ENCODE data around the gene FUBP3. TPM values are rescaled to one million over a fixed set of nuclear protein-coding genes. Genes with fewer than 3 reads are reported as not detected.

The FUBP3 gene
- total RNA-seq, 4 donors from 2014 or later, result 26.5 to 147 (median 33.7) TPM

- H3K4me3 ChIP-seq, result no peak overlapping the region
- peaks cover 51% of the 10 kb centered on the region for H3K36me3 ChIP-seq
- no peak overlapping the region for H3K27ac ChIP-seq
- DNase-seq (ENCODE audit: low spot score in 2 of 2), result no peak
- no peaks in the 10 kb centered on the region for H3K9me3 ChIP-seq
- no peaks in the 10 kb centered on the region for H3K27me3 ChIP-seq
- 81% methylated on average over 2 of the region's 2 CpGs for WGBS
- TF ChIP-seq EP300 (IDR thresholded peaks at IDR 0.05), result no peak
- TF ChIP-seq POLR2AphosphoS5 (IDR thresholded peaks at IDR 0.05), result no peak
- TF ChIP-seq POLR2A (IDR thresholded peaks at IDR 0.05), result no peak
- TF ChIP-seq, protein P1, sequence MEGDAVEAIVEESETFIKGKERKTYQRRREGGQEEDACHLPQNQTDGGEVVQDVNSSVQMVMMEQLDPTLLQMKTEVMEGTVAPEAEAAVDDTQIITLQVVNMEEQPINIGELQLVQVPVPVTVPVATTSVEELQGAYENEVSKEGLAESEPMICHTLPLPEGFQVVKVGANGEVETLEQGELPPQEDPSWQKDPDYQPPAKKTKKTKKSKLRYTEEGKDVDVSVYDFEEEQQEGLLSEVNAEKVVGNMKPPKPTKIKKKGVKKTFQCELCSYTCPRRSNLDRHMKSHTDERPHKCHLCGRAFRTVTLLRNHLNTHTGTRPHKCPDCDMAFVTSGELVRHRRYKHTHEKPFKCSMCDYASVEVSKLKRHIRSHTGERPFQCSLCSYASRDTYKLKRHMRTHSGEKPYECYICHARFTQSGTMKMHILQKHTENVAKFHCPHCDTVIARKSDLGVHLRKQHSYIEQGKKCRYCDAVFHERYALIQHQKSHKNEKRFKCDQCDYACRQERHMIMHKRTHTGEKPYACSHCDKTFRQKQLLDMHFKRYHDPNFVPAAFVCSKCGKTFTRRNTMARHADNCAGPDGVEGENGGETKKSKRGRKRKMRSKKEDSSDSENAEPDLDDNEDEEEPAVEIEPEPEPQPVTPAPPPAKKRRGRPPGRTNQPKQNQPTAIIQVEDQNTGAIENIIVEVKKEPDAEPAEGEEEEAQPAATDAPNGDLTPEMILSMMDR (IDR thresholded peaks at IDR 0.05), result no peak
- no peaks in the 10 kb centered on the region for H3K4me1 ChIP-seq
Measured at GRCh38 chr9:130601100-130601499, 21.7 kb downstream of the FUBP3 start.

GRCh38 chr9:130604295-130604694, 24.9 kb downstream of the FUBP3 start:
- TF ChIP-seq POLR2AphosphoS5 (IDR thresholded peaks at IDR 0.05), result no peak
- H3K36me3 ChIP-seq, result peaks cover 31% of the 10 kb centered on the region

GRCh38 chr9:130606887-130607600, 27.7 kb downstream of the FUBP3 start:
- peaks cover 3% of the 10 kb centered on the region for H3K4me1 ChIP-seq
- WGBS, result 57% methylated on average over 8 of the region's 8 CpGs
- no peak overlapping the region for H3K27ac ChIP-seq
- no peak overlapping the region for H3K4me3 ChIP-seq
- H3K27me3 ChIP-seq, result no peaks in the 10 kb centered on the region
- DNase-seq (ENCODE audit: low spot score in 2 of 2), result no peak
- H3K36me3 ChIP-seq, result peaks cover 23% of the 10 kb centered on the region
- TF ChIP-seq POLR2AphosphoS5 (IDR thresholded peaks at IDR 0.05) (no peak), POLR2A (IDR thresholded peaks at IDR 0.05) (no peak), EP300 (IDR thresholded peaks at IDR 0.05) (no peak)
- TF ChIP-seq, protein P1 (IDR thresholded peaks at IDR 0.05), result no peak
- H3K9me3 ChIP-seq, result no peaks in the 10 kb centered on the region

More at GRCh38 chr9:130604295-130604694, 24.9 kb downstream of the FUBP3 start:
- H3K4me3 ChIP-seq, result no peak overlapping the region
- no peak for DNase-seq (ENCODE audit: low spot score in 2 of 2)
- H3K27me3 ChIP-seq, result no peaks in the 10 kb centered on the region
- peaks cover 3% of the 10 kb centered on the region for H3K4me1 ChIP-seq
- H3K27ac ChIP-seq, result no peak overlapping the region
- H3K9me3 ChIP-seq, result no peaks in the 10 kb centered on the region
- 93% methylated on average over 3 of the region's 3 CpGs for WGBS

GRCh38 chr9:130607640-130608420, 28.5 kb downstream of the FUBP3 start:
- no peak for DNase-seq (ENCODE audit: low spot score in 2 of 2)
- no peak for TF ChIP-seq EP300 (IDR thresholded peaks at IDR 0.05)
- no peak for TF ChIP-seq POLR2AphosphoS5 (IDR thresholded peaks at IDR 0.05)
- TF ChIP-seq, protein P1 (IDR thresholded peaks at IDR 0.05), result no peak
- no peak for TF ChIP-seq POLR2A (IDR thresholded peaks at IDR 0.05)
- no peak overlapping the region for H3K4me3 ChIP-seq
- H3K4me1 ChIP-seq, result peaks cover 3% of the 10 kb centered on the region
- 80% methylated on average over 10 of the region's 10 CpGs for WGBS
- no peak overlapping the region for H3K27ac ChIP-seq
- H3K9me3 ChIP-seq, result no peaks in the 10 kb centered on the region
- H3K27me3 ChIP-seq, result no peaks in the 10 kb centered on the region
- peaks cover 24% of the 10 kb centered on the region for H3K36me3 ChIP-seq

DNA sequence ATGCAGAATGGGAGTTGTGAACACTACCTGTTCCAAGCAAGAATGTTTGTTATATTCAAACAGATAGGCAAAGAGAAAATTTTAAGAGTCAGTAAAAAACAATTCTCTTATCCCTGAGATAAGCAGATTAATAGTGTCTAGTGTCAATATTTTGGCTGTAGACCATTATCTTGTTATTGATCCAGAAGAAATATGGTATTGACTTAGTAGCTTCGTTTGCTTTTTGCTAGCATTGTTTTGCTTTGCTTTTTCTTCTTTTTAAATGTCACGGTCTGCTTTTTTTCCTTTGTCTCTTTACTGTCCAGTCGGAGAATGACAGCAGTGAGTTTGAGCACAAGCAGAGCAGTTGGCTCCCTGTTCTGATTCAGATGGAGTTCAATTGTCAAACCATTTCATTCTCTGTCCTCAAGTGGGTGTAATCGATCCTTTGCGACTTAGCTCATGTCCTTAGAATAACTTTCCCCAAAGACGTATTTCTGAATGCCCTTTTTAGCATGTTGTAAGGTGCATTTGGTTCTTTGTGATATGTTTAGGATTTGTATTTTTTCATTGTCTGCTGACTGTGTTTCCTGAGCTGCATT, 29.3 kb downstream of the FUBP3 start:
- 82% methylated on average over 6 of the region's 6 CpGs for WGBS
- Histone ChIP-seq H3K36me3 (peaks cover 27% of the 10 kb centered on the region), H3K27me3 (no peaks in the 10 kb centered on the region), H3K4me3 (no peak overlapping the region), H3K4me1 (peaks cover 3% of the 10 kb centered on the region), H3K9me3 (no peaks in the 10 kb centered on the region), H3K27ac (no peak overlapping the region)
- DNase-seq (ENCODE audit: low spot score in 2 of 2), result no peak
- TF ChIP-seq, protein P1 (IDR thresholded peaks at IDR 0.05), result no peak
- TF ChIP-seq EP300 (IDR thresholded peaks at IDR 0.05), result no peak
- TF ChIP-seq POLR2A (IDR thresholded peaks at IDR 0.05), result no peak
- TF ChIP-seq POLR2AphosphoS5 (IDR thresholded peaks at IDR 0.05), result no peak

Data from suprapubic skin (tissue), 4 donors.